Measurements from ENCODE around the gene STK11. TPM values are rescaled to one million over a fixed set of nuclear protein-coding genes. Genes with fewer than 3 reads are reported as not detected.
"Not testable (repeated sequence)": the region's sequence is repeated elsewhere in the genome, so short reads cannot be mapped to it uniquely, and the experiment has no call there.

The STK11 gene
- total RNA-seq, 4 donors from 2014 or later, result 74.0 to 106 (median 78.4) TPM

- 63 to 71% methylated on average over 10 of the region's 10 CpGs for WGBS, 2 donors
- no peak overlapping the region for H3K4me3 ChIP-seq (ENCODE audit: low read depth, poor library complexity, severe bottlenecking)
- TF ChIP-seq POLR2A (IDR thresholded peaks at IDR 0.05), result no peak
- TF ChIP-seq, protein P1, sequence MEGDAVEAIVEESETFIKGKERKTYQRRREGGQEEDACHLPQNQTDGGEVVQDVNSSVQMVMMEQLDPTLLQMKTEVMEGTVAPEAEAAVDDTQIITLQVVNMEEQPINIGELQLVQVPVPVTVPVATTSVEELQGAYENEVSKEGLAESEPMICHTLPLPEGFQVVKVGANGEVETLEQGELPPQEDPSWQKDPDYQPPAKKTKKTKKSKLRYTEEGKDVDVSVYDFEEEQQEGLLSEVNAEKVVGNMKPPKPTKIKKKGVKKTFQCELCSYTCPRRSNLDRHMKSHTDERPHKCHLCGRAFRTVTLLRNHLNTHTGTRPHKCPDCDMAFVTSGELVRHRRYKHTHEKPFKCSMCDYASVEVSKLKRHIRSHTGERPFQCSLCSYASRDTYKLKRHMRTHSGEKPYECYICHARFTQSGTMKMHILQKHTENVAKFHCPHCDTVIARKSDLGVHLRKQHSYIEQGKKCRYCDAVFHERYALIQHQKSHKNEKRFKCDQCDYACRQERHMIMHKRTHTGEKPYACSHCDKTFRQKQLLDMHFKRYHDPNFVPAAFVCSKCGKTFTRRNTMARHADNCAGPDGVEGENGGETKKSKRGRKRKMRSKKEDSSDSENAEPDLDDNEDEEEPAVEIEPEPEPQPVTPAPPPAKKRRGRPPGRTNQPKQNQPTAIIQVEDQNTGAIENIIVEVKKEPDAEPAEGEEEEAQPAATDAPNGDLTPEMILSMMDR (IDR thresholded peaks at IDR 0.05), result no peak
- DNase-seq (ENCODE audit: low spot score in 2 of 2), result no peak
- intact Hi-C loops (cut with DNase I; ENCODE audit: low total_unique reads), result loop anchor here (10.0 kb wide), 1 partner anchor 67 kb away; no protein-coding TSS in a partner anchor
These were observed 23.5 kb upstream of the STK11 start for GRCh38 chr19:1182068-1182467.

DNA sequence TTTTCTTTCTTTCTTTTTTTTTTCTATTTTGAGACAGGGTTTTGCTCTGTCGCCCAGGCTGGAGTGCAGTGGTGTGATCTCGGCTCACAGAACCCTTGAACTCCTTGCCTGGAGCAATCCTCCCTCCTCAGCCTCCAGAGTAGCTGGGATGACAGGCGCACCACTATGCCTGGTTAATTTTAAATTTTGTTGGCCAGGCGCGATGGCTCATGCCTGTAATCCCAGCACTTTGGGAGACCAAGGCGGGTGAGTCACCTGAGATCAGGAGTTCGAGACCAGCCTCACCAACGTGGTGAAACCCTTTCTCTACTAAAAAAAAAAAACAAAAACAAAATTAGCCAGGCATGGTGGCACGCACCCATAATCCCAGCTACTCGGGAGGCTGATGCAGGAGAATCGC, 22.9 kb upstream of the STK11 start:
- 76 to 88% methylated on average over 11 of the region's 11 CpGs for WGBS, 2 donors
- intact Hi-C loops (cut with DNase I; ENCODE audit: low total_unique reads), result loop anchor here (10.0 kb wide), 1 partner anchor 68 kb away; no protein-coding TSS in a partner anchor

GRCh38 chr19:1183543-1184172, 21.9 kb upstream of the STK11 start:
- intact Hi-C loops (cut with DNase I; ENCODE audit: low total_unique reads), result loop anchor here (10.0 kb wide), 1 partner anchor 69 kb away; no protein-coding TSS in a partner anchor
- WGBS, 2 donors, result 63 to 68% methylated on average over 13 to 19 of the region's 19 CpGs

More for the DNA sequence above, 22.9 kb upstream of the STK11 start:
- no peak for TF ChIP-seq POLR2A (IDR thresholded peaks at IDR 0.05)
- TF ChIP-seq, protein P1 (IDR thresholded peaks at IDR 0.05), result no peak
- DNase-seq (ENCODE audit: low spot score in 2 of 2), result no peak
- no peak overlapping the region for H3K4me3 ChIP-seq (ENCODE audit: low read depth, poor library complexity, severe bottlenecking)

DNA sequence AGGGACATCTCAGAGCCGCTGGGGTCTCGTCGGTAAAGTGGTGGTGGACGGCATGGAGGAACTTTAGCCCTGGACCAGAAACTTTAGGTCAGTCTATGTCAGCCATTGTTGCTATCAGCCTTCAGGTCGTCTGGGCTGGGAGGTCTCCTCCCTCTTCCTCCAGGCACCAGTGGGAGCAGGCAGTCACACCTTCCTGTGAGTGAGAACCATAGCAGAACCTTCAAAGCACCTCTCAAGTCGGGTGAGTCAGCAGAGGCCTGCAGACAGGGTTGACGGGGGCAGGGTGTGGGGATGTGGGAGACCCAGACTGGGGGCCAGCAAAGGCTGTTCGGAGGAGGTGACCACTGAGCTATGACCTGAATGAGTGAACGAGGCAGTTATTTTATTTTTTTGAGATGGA, 16.2 kb upstream of the STK11 start:
- no peak overlapping the region for H3K4me3 ChIP-seq (ENCODE audit: low read depth, poor library complexity, severe bottlenecking)
- WGBS, 2 donors, result 73 to 76% methylated on average over 9 of the region's 9 CpGs
- DNase-seq (ENCODE audit: low spot score in 2 of 2), result no peak
- intact Hi-C loops (cut with DNase I; ENCODE audit: low total_unique reads), result loop anchor here (10.0 kb wide), 1 partner anchor 75 kb away; no protein-coding TSS in a partner anchor
- TF ChIP-seq, protein P1 (IDR thresholded peaks at IDR 0.05), result no peak
- no peak for TF ChIP-seq POLR2A (IDR thresholded peaks at IDR 0.05)

More at GRCh38 chr19:1183543-1184172, 21.9 kb upstream of the STK11 start:
- TF ChIP-seq POLR2A (IDR thresholded peaks at IDR 0.05), result no peak
- TF ChIP-seq, protein P1 (IDR thresholded peaks at IDR 0.05), result no peak
- DNase-seq (ENCODE audit: low spot score in 2 of 2), result no peak
- H3K4me3 ChIP-seq (ENCODE audit: low read depth, poor library complexity, severe bottlenecking), result no peak overlapping the region

DNA sequence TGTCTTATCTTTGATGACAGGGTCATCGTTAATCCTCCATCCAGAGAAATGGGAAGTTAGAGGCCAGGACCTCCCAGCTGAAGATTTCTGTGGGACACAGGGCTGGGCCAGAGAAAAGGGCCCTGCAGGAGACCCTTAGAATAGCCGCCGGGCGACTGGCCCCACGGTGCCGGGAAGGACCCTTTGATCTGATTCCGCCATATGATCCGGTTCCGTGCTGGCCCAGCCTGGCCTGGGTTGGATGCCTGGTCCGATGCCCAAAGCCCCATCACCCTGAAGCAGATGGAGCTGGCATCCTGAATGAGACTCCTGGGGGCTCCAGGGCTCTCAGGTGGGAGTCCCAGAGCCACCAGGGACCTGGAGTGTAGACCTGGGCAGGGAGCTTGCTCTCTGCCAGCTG, 6.0 kb upstream of the STK11 start:
- H3K4me3 ChIP-seq (ENCODE audit: low read depth, poor library complexity, severe bottlenecking), result no peak overlapping the region
- TF ChIP-seq POLR2A (IDR thresholded peaks at IDR 0.05), result no peak
- TF ChIP-seq, protein P1 (IDR thresholded peaks at IDR 0.05), result no peak
- intact Hi-C loops (cut with DNase I; ENCODE audit: low total_unique reads), result no loop called here
- DNase-seq (ENCODE audit: low spot score in 2 of 2), result no peak
- WGBS, 2 donors, result 84 to 95% methylated on average over 10 of the region's 10 CpGs

DNA sequence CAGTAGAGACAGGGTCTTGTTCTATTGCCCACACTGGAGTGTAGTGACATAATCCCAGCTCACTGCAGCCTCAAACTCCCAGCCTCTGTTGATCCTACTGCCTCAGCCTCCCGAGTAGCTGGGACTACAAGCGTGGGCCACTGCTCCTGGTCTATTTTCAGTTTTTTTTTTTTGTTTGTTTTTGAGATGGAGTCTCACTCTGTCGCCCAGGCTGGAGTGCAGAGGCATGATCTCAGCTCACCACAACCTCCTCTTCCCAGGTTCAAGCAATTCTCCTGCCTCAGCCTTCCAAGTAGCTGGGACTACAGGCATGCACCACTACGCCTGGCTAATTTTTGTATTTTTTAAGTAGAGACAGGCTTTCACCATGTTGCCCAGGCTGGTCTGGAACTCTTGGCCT, 5.0 kb upstream of the STK11 start:
- DNase-seq (ENCODE audit: low spot score in 2 of 2); intact Hi-C loops (cut with DNase I; ENCODE audit: low total_unique reads); H3K4me3 ChIP-seq (ENCODE audit: low read depth, poor library complexity, severe bottlenecking): not testable (repeated sequence)
- WGBS, 2 donors, result 93 to 94% methylated on average over 4 of the region's 4 CpGs

Measured in lower leg skin (tissue), 4 donors.